Thymus (tissue), 11 donors: ENCODE measurements around the gene IFITM5. TPM values are rescaled to one million over a fixed set of nuclear protein-coding genes. Genes with fewer than 3 reads are reported as not detected.
"Not testable (repeated sequence)": the region's sequence is repeated elsewhere in the genome, so short reads cannot be mapped to it uniquely, and the experiment has no call there.

ENCODE experiments used
- DNase-seq, 9 donors: peaks; one replicate each; pipeline ENCODE4 v3.0.0-alpha.2; 2013; ENCODE audit warnings: low spot score in 9 of 9, low read depth in 6 of 9, missing footprints in 1 of 9
- H3K27ac ChIP-seq, 2 donors: one replicate each; pipeline ENCODE4 v1.5.1; 2013; ENCODE audit warnings: control low read depth in 1 of 2, low read depth in 1 of 2, low read length in 1 of 2, mild to moderate bottlenecking in 1 of 2, moderate library complexity in 1 of 2
- H3K27me3 ChIP-seq, 2 donors: one replicate each; pipeline ENCODE4 v1.5.1; 2013; ENCODE audit warnings: low read length in 1 of 2; ENCODE audit not compliant: control insufficient read depth in 2 of 2, insufficient read depth in 1 of 2
- H3K36me3 ChIP-seq, 2 donors: one replicate each; pipeline ENCODE4 v1.5.1; 2013; ENCODE audit warnings: low read length in 1 of 2, mild to moderate bottlenecking in 1 of 2, moderate library complexity in 1 of 2; ENCODE audit not compliant: control insufficient read depth in 2 of 2, insufficient read depth in 2 of 2
- H3K4me1 ChIP-seq, 2 donors: one replicate each; pipeline ENCODE4 v1.5.1; 2013; ENCODE audit warnings: low read length in 2 of 2; ENCODE audit not compliant: control insufficient read depth in 2 of 2, insufficient read depth in 2 of 2
- H3K4me3 ChIP-seq, 2 donors: one replicate each; pipeline ENCODE4 v1.5.1; 2013; ENCODE audit warnings: low read length in 2 of 2, control low read depth in 1 of 2, mild to moderate bottlenecking in 1 of 2
- H3K9me3 ChIP-seq, 2 donors: one replicate each; pipeline ENCODE4 v1.5.1; 2013; ENCODE audit warnings: low read length in 1 of 2, mild to moderate bottlenecking in 1 of 2; ENCODE audit not compliant: control insufficient read depth in 2 of 2, insufficient read depth in 1 of 2
- WGBS: extraction: QIAGEN DNeasy Blood & Tissue Kit; methylation state at CpG from one replicate; pipeline ENCODE4 v1.1.7; 2013; 5-methylcytosine and 5-hydroxymethylcytosine counted together
- polyA plus RNA-seq: library from polyadenylated mRNA; stranded (reverse); fragments of 200-250 nt; gene quantifications from one replicate; pipeline ENCODE4 v1.2.3, GENCODE V29; 2013
- total RNA-seq: library from RNA; stranded (reverse); fragments of 120-200 nt; gene quantifications from one replicate; pipeline ENCODE4 v1.2.4, GENCODE V29; 2013
- donor health status: healthy.

Gene IFITM5
- total and polyA plus RNA-seq, 2 donors, result 0.25 TPM; not detected in 1

DNA sequence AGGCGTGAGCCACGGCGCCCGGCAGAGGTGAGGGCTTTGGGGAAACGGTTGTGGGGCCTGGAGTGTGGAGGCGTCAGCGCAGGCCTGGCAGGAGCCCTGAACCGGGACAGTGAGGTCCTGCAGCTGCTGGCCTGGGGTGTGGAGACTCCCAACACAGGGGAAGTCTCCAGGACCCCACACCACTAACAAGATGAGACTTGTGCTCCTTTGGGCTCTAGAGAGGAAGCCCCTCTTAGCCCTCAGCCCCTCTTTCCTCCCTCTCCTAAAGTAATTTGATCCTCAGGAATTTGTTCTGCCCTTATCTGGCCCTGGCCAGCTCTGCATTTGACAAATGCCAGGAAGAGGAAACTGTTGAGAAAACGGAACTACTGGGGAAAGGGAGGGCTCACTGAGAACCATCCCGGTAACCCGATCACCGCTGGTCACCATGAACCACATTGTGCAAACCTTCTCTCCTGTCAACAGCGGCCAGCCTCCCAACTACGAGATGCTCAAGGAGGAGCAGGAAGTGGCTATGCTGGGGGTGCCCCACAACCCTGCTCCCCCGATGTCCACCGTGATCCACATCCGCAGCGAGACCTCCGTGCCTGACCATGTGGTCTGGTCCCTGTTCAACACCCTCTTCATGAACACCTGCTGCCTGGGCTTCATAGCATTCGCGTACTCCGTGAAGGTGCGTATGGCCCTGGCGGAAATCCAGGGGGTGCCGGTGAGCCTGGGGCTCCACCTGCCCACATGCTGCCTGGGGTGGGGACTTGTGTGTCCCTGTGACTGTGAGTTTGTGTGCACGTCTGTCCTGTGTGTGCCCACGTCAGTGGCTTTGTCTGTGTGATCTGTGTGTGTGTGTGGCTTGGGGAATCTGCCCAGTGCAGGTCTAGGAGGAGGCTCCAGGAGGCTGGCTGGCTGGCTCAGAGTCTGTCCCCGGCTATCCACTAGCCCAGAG is 8.7 kb upstream of the IFITM5 start, which contains the start of gene IFITM2:
IFITM2 (plus strand) TSS at position 51 of the 943 bp plus-strand sequence; CDS start at position 428, 377 bp downstream.
- not testable (repeated sequence) for H3K9me3 ChIP-seq, H3K36me3 ChIP-seq, H3K27me3 ChIP-seq
- Histone ChIP-seq H3K27ac (peak within 1 kb of the TSS; percentile 63 to 86), H3K4me1 (peaks cover 9 to 69% of the 10 kb centered on the region in 2 donors), H3K4me3 (peak within 1 kb of the TSS; percentile 47 to 49)
- peak in 1 of 9 donors; percentile 62 for DNase-seq
- WGBS, result 22% methylated on average over 28 of the region's 28 CpGs

- peaks cover 5 to 62% of the 10 kb centered on the region in 2 donors for H3K4me1 ChIP-seq
- no peak for DNase-seq
- no peaks in the 10 kb centered on the region for H3K36me3 ChIP-seq
- WGBS, result 91% methylated on average over 17 of the region's 17 CpGs
- H3K27ac ChIP-seq, result peak overlapping the region in 1 of 2 donors; percentile 43
- H3K27me3 ChIP-seq, result peaks cover 0 to 3% of the 10 kb centered on the region in 2 donors
- H3K9me3 ChIP-seq, result peaks cover 0 to 5% of the 10 kb centered on the region in 2 donors
- no peak overlapping the region for H3K4me3 ChIP-seq
Observed at GRCh38 chr11:306645-307371, 7.5 kb upstream of the IFITM5 start.

DNA sequence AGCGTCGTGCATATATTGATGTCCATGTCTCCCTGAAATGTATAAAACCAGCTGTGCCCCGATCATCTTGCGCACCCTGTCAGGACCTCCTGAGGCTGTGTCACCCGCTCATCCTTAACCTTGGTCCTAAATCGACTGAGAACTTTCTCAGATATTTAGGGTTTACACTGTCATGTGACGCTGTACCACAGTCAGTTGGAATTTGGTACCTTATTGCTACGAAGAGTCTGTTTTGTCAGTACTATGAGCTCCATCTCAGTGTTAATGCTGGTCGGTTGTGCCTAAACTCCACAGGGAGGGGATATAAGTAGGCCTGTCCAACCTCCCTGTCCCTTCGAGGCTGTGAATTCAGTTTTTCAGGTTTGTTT is 6.5 kb upstream of the IFITM5 start:
- Histone ChIP-seq H3K4me3 (no peak overlapping the region), H3K27me3 (peaks cover 0 to 5% of the 10 kb centered on the region in 2 donors), H3K36me3 (no peaks in the 10 kb centered on the region), H3K9me3 (peaks cover 0 to 5% of the 10 kb centered on the region in 2 donors), H3K27ac (no peak overlapping the region), H3K4me1 (peaks cover 5 to 59% of the 10 kb centered on the region in 2 donors)
- WGBS, result 96% methylated on average over 10 of the region's 10 CpGs
- DNase-seq, result no peak

DNA sequence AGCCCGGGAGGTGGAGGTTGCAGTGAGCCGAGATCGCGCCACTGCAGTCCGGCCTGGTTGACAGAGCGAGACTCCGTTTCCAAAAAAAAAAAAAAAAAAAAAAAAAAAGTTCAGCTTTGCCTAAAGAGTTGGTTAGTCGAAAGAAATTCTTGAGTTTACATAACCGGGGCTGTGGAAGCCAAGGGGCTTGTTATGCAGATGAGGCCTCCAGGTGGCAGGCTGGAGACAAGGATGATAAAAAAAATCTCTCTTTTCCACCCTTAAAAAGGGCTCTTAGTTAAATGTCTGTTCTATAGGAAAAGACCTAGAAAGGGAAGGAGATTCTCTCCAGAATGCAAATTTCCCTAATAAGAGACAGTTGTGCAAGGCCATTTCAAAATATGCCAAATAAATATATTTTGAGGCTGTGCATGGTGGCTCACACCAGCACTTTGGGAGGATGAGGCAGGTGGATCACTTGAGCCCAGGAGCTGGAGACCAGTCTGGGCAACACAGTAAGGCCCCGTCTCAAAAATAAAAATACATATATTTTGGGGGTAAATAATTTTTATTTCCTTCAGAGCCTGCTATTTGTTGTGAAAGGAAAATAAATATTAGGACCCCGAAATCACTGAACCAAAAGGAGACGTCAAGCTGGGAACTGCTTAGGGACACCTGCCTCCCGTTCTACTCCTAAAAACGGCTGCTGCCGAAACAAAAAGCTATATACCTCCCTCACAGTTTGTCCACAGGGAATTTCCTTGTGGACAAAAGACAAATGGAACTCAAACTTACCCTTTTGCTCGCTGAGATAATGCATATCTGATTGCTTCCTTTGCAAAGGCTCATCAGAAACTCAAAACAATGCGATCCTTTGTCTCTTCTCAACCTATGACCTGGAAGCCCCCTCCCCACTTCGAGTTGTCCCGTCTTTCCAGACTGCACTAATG is 5.9 kb upstream of the IFITM5 start:
- DNase-seq, result peak in 3 of 9 donors; percentile 67 to 85 (median 74)
- no peaks in the 10 kb centered on the region for H3K36me3 ChIP-seq
- H3K27me3 ChIP-seq, result peaks cover 0 to 10% of the 10 kb centered on the region in 2 donors
- H3K9me3 ChIP-seq, result peaks cover 0 to 7% of the 10 kb centered on the region in 2 donors
- H3K4me3 ChIP-seq, result no peak overlapping the region
- WGBS, result 51% methylated on average over 19 of the region's 19 CpGs
- peaks cover 5 to 59% of the 10 kb centered on the region in 2 donors for H3K4me1 ChIP-seq
- H3K27ac ChIP-seq, result no peak overlapping the region

- Histone ChIP-seq H3K27ac (no peak overlapping the region), H3K4me1 (peaks cover 5 to 56% of the 10 kb centered on the region in 2 donors), H3K9me3 (peaks cover 0 to 9% of the 10 kb centered on the region in 2 donors), H3K4me3 (no peak overlapping the region), H3K36me3 (no peaks in the 10 kb centered on the region), H3K27me3 (peaks cover 0 to 18% of the 10 kb centered on the region in 2 donors)
- DNase-seq, result no peak
- WGBS, result 94% methylated on average over 52 of the region's 52 CpGs
Observed at GRCh38 chr11:304061-304506, 4.8 kb upstream of the IFITM5 start.

DNA sequence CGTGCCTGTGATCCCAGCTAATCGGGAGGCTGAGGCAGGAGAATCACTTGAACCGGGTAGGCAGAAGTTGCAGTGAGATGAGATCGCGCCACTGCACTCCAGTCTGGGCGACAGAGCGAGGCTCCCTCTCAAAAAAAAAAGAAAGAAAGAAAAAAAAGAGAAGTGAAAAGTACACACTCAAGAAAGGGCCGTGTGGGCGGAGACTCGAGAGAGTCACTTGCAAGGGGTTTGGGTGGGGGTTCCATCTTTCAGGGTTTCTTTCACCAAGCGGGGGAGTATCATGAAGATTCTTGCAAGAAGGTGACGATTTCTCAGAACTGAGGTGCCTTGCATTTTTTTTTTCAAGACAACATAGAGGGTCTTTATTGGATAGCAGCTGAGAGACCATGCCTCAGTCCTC is 4.0 kb upstream of the IFITM5 start:
- WGBS, result 81% methylated on average over 12 of the region's 12 CpGs
- Histone ChIP-seq H3K4me3 (no peak overlapping the region), H3K9me3 (peaks cover 0 to 9% of the 10 kb centered on the region in 2 donors), H3K27me3 (peaks cover 0 to 23% of the 10 kb centered on the region in 2 donors), H3K36me3 (no peaks in the 10 kb centered on the region), H3K4me1 (peaks cover 5 to 53% of the 10 kb centered on the region in 2 donors), H3K27ac (no peak overlapping the region)
- DNase-seq, result no peak

- Histone ChIP-seq H3K4me3 (no peak overlapping the region), H3K27me3 (peaks cover 0 to 29% of the 10 kb centered on the region in 2 donors), H3K36me3 (peaks cover 0 to 3% of the 10 kb centered on the region in 2 donors), H3K4me1 (peaks cover 0 to 54% of the 10 kb centered on the region in 2 donors), H3K9me3 (peaks cover 0 to 9% of the 10 kb centered on the region in 2 donors), H3K27ac (no peak overlapping the region)
- WGBS, result 54% methylated on average over 20 of the region's 20 CpGs
- peak in 1 of 9 donors; percentile 62 for DNase-seq
Observed at GRCh38 chr11:299951-300735, 817 bp upstream of the IFITM5 start.
